ENCODE results near the gene FRMPD4. TPM values are rescaled to one million over a fixed set of nuclear protein-coding genes. Genes with fewer than 3 reads are reported as not detected.

Gene FRMPD4
- total RNA-seq, 1 donor from 2014 or later: 0.13 TPM

- no peak for DNase-seq (ENCODE audit: low spot score)
- intact Hi-C loops (cut with DNase I): no loop called here
- no peak for ATAC-seq
Observed at GRCh38 chrX:12206413-12206812, 68.1 kb downstream of the FRMPD4 start.

GRCh38 chrX:12210196-12210815 lies 72.0 kb downstream of the FRMPD4 start:
- intact Hi-C loops (cut with DNase I): no loop called here
- DNase-seq (ENCODE audit: low spot score) (no peak), ATAC-seq (peak; percentile 28)

- ATAC-seq (no peak), DNase-seq (ENCODE audit: low spot score) (no peak)
- intact Hi-C loops (cut with DNase I): no loop called here
Observed at GRCh38 chrX:12210971-12211370, 72.7 kb downstream of the FRMPD4 start.

GRCh38 chrX:12223650-12224049 lies 85.4 kb downstream of the FRMPD4 start:
- intact Hi-C loops (cut with DNase I): no loop called here
- ATAC-seq (no peak), DNase-seq (ENCODE audit: low spot score) (no peak)

- intact Hi-C loops (cut with DNase I): no loop called here
- ATAC-seq (no peak), DNase-seq (ENCODE audit: low spot score) (no peak)
Observed at GRCh38 chrX:12225107-12225506, 86.8 kb downstream of the FRMPD4 start.

- intact Hi-C loops (cut with DNase I): no loop called here
- DNase-seq (ENCODE audit: low spot score) (no peak), ATAC-seq (no peak)
Observed at GRCh38 chrX:12227412-12228041, 89.3 kb downstream of the FRMPD4 start.

GRCh38 chrX:12228862-12229261 lies 90.6 kb downstream of the FRMPD4 start:
- intact Hi-C loops (cut with DNase I): no loop called here
- ATAC-seq: no peak
- no peak for DNase-seq (ENCODE audit: low spot score)

GRCh38 chrX:12229986-12230385 lies 91.7 kb downstream of the FRMPD4 start:
- no peak for ATAC-seq

GRCh38 chrX:12234534-12235329 lies 96.5 kb downstream of the FRMPD4 start:
- no peak for ATAC-seq
- DNase-seq (ENCODE audit: low spot score): no peak
- intact Hi-C loops (cut with DNase I): no loop called here

More at GRCh38 chrX:12229986-12230385, 91.7 kb downstream of the FRMPD4 start:
- DNase-seq (ENCODE audit: low spot score): no peak
- intact Hi-C loops (cut with DNase I): no loop called here

- intact Hi-C loops (cut with DNase I): no loop called here
- ATAC-seq (no peak), DNase-seq (ENCODE audit: low spot score) (no peak)
Observed at GRCh38 chrX:12236156-12236555, 97.9 kb downstream of the FRMPD4 start.

- intact Hi-C loops (cut with DNase I): no loop called here
- ATAC-seq (no peak), DNase-seq (ENCODE audit: low spot score) (no peak)
Observed at GRCh38 chrX:12237131-12237530, 98.9 kb downstream of the FRMPD4 start.

- intact Hi-C loops (cut with DNase I): no loop called here
- DNase-seq (ENCODE audit: low spot score) (no peak), ATAC-seq (no peak)
Observed at GRCh38 chrX:12237771-12238170, 99.5 kb downstream of the FRMPD4 start.

- ATAC-seq: no peak
Observed at GRCh38 chrX:12239356-12240082, 101.2 kb downstream of the FRMPD4 start.

GRCh38 chrX:12240491-12240890 lies 102.2 kb downstream of the FRMPD4 start:
- intact Hi-C loops (cut with DNase I): no loop called here
- no peak for ATAC-seq

More at GRCh38 chrX:12239356-12240082, 101.2 kb downstream of the FRMPD4 start:
- intact Hi-C loops (cut with DNase I): no loop called here
- DNase-seq (ENCODE audit: low spot score): no peak

GRCh38 chrX:12241026-12241425 lies 102.8 kb downstream of the FRMPD4 start:
- intact Hi-C loops (cut with DNase I): no loop called here
- no peak for ATAC-seq
- DNase-seq (ENCODE audit: low spot score): no peak

More at GRCh38 chrX:12240491-12240890, 102.2 kb downstream of the FRMPD4 start:
- DNase-seq (ENCODE audit: low spot score): no peak

- intact Hi-C loops (cut with DNase I): no loop called here
- ATAC-seq: peak; percentile 59
- no peak for DNase-seq (ENCODE audit: low spot score)
Observed at GRCh38 chrX:12245650-12246645, 107.7 kb downstream of the FRMPD4 start.

GRCh38 chrX:12249997-12250396 lies 111.7 kb downstream of the FRMPD4 start:
- intact Hi-C loops (cut with DNase I): no loop called here
- DNase-seq (ENCODE audit: low spot score) (no peak), ATAC-seq (no peak)

GRCh38 chrX:12263211-12263610 lies 124.9 kb downstream of the FRMPD4 start:
- intact Hi-C loops (cut with DNase I): no loop called here

More at GRCh38 chrX:12263211-12263610, 124.9 kb downstream of the FRMPD4 start:
- no peak for DNase-seq (ENCODE audit: low spot score)
- no peak for ATAC-seq

Data from sciatic nerve (tissue), 2 donors.